MCF 10A (cell line): ENCODE results near the gene TNC. TPM values are rescaled to one million over a fixed set of nuclear protein-coding genes. Genes with fewer than 3 reads are reported as not detected.

Experiments
- BruUV-seq: library from RNA; stranded (reverse); fragments of 400-500 nt; replicated peaks from 2 replicates; lab custom pipeline; 2021; lab: Mats Ljungman, UMichigan
- CTCF ChIA-PET: fragments of 300-600 bp; sonication (Branson Sonifier 250); formaldehyde crosslinking; extraction: SDS; loops from one replicate; lab custom pipeline; 2021; ENCODE audit warnings: antibody characterized with exemption, inconsistent platforms; lab: Yijun Ruan, JAX
- POLR2A ChIA-PET: fragments of 300-600, 350-650 bp; sonication (Branson Sonifier 250); formaldehyde crosslinking; extraction: SDS; loops from one replicate; lab custom pipeline; 2020; ENCODE audit warnings: antibody characterized with exemption, inconsistent platforms; lab: Yijun Ruan, JAX
- DNase-seq: peaks from one replicate; pipeline ENCODE4 v3.0.0-alpha.2; 2018; ENCODE audit not compliant: unreplicated experiment
- H3K27ac Mint-ChIP-seq: one replicate; pipeline ENCODE4 v1.8.0; 2022; ENCODE audit warnings: mild to moderate bottlenecking, low read depth, mixed read lengths; ENCODE audit not compliant: unreplicated experiment
- H3K27me3 Mint-ChIP-seq: one replicate; pipeline ENCODE4 v1.8.0; 2022; ENCODE audit warnings: mixed read lengths; ENCODE audit not compliant: insufficient read depth, unreplicated experiment
- H3K36me3 Mint-ChIP-seq: one replicate; pipeline ENCODE4 v1.8.0; 2022; ENCODE audit warnings: mild to moderate bottlenecking, moderate library complexity, mixed read lengths; ENCODE audit not compliant: insufficient read depth, unreplicated experiment
- H3K4me1 Mint-ChIP-seq: one replicate; pipeline ENCODE4 v1.8.0; 2022; ENCODE audit warnings: mixed read lengths; ENCODE audit not compliant: insufficient read depth, unreplicated experiment
- H3K4me3 Mint-ChIP-seq: one replicate; pipeline ENCODE4 v1.8.0; 2022; ENCODE audit warnings: mild to moderate bottlenecking, moderate library complexity, mixed read lengths; ENCODE audit not compliant: unreplicated experiment
- H3K9me3 Mint-ChIP-seq: one replicate; pipeline ENCODE4 v1.8.0; 2022; ENCODE audit warnings: mixed read lengths; ENCODE audit not compliant: unreplicated experiment
- intact Hi-C: fragments of 100-400 bp; cut with micrococcal nuclease; formaldehyde crosslinking; loops from 2 replicates; pipeline ENCODE4 v1.14.1; 2022
- total RNA-seq: library from RNA; stranded (reverse); gene quantifications from 2 replicates; pipeline ENCODE4 v1.2.3, GENCODE V29; 2022
- TF ChIP-seq, protein P1 (sequence below): fragments of 200-600 bp; IDR thresholded peaks from one replicate; pipeline ENCODE4 v1.8.0; 2022; ENCODE audit warnings: antibody characterized with exemption, mild to moderate bottlenecking; ENCODE audit not compliant: unreplicated experiment

The TNC gene
- total RNA-seq, 1 experiment from 2014 or later: 49.8 TPM

DNA sequence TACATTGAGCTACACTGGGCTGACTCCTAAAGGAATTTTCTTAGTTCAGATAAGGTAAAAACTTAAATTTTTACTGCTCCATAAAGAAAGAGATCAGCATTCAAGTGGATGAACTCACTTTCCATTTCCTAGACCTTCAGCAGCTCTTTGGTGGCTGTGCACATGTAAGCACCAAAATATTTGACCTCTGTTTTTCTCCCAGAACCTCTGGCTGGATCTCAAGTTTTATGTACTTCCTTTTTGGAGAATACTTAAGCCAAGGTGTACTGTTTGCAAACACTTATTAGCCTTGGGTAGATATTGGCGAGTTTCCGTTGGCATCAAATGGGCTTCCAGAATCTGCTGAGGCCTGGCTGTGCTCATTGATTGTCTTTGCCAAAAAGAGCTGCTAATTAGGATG lies 10.3 kb downstream of the TNC start:
- H3K36me3 Mint-ChIP-seq: no peaks in the 10 kb centered on the region
- DNase-seq: no peak
- no TSS peak for BruUV-seq
- no peaks in the 10 kb centered on the region for H3K27me3 Mint-ChIP-seq
- H3K27ac Mint-ChIP-seq: no peak overlapping the region
- H3K4me1 Mint-ChIP-seq: peaks cover 26% of the 10 kb centered on the region
- TF ChIP-seq, protein P1, sequence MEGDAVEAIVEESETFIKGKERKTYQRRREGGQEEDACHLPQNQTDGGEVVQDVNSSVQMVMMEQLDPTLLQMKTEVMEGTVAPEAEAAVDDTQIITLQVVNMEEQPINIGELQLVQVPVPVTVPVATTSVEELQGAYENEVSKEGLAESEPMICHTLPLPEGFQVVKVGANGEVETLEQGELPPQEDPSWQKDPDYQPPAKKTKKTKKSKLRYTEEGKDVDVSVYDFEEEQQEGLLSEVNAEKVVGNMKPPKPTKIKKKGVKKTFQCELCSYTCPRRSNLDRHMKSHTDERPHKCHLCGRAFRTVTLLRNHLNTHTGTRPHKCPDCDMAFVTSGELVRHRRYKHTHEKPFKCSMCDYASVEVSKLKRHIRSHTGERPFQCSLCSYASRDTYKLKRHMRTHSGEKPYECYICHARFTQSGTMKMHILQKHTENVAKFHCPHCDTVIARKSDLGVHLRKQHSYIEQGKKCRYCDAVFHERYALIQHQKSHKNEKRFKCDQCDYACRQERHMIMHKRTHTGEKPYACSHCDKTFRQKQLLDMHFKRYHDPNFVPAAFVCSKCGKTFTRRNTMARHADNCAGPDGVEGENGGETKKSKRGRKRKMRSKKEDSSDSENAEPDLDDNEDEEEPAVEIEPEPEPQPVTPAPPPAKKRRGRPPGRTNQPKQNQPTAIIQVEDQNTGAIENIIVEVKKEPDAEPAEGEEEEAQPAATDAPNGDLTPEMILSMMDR: no peak
- ChIA-PET POLR2A (interaction anchor here (1.3 to 2.9 kb wide), 2 partner anchors 10 to 119 kb away, joined by 3 to 25 read pairs; partner anchors contain the start of gene TNC), CTCF (interaction anchor here (0.7 to 1.6 kb wide), 2 partner anchors 10 to 193 kb away, joined by 3 to 4 read pairs; partner anchors contain the start of gene TNC)
- H3K4me3 Mint-ChIP-seq: no peak overlapping the region
- H3K9me3 Mint-ChIP-seq: no peaks in the 10 kb centered on the region
- intact Hi-C loops: no loop called here

DNA sequence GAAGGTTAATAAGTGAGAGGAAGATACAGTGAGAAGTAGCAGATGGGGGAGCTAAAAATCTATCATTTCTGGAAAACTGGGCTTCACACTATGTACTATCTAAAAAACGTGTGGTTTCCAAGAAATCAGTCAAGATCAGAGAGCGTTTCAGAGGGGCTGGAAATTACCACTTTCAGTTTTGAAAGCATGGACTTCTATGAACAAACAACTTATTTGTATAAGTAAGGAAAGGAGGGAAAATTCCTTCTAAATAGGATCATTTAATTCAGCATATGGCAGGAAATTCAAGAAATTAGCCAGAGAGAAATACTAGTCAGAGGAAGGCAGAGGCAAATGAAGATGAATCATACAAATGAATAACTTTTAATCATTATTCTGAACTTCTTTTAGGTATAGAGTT lies 11.3 kb downstream of the TNC start:
- CTCF ChIA-PET: interaction anchor here (1.6 kb wide), 1 partner anchor 12 kb away, joined by 4 read pairs; the partner anchor contains the start of gene TNC
- DNase-seq: no peak
- Mint-ChIP-seq H3K4me3 (peak overlapping the region; percentile 21), H3K4me1 (peaks cover 26% of the 10 kb centered on the region), H3K9me3 (no peaks in the 10 kb centered on the region), H3K36me3 (no peaks in the 10 kb centered on the region), H3K27me3 (no peaks in the 10 kb centered on the region), H3K27ac (peak overlapping the region; percentile 85)
- POLR2A ChIA-PET: interaction anchor here (1.3 to 2.9 kb wide), 2 partner anchors 11 to 120 kb away, joined by 3 to 25 read pairs; partner anchors contain the start of gene TNC
- no TSS peak for BruUV-seq
- intact Hi-C loops: no loop called here
- TF ChIP-seq, protein P1: no peak

DNA sequence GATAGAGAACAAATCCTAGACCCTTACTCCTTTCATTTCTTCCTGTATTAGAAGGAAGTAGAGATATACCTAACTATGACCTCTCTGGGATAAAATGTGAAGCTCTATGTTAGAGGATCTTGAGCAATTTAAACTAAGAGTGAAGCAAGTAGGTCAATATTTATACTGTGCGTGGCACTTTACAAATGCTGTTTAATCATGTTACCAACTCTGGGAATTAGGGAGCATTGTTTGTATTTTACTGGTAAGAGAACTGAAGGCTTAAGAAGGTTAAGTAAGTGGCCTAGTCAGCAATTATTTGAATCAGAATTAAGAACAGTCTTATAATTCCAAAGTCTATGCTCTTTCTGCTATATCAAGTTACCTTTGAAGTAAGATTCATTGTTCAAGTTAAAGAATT lies 12.0 kb downstream of the TNC start:
- BruUV-seq: no TSS peak
- TF ChIP-seq, protein P1: no peak
- peak; percentile 61 for DNase-seq
- H3K27me3 Mint-ChIP-seq: no peaks in the 10 kb centered on the region
- no peaks in the 10 kb centered on the region for H3K9me3 Mint-ChIP-seq
- no peak overlapping the region for H3K4me3 Mint-ChIP-seq
- POLR2A ChIA-PET: interaction anchor here (1.0 to 2.9 kb wide), 4 partner anchors 11 to 71 kb away, joined by 3 to 25 read pairs (median 3); partner anchors contain the start of gene TNC
- CTCF ChIA-PET: interaction anchor here (0.9 kb wide), 1 partner anchor 91 kb away, joined by 5 read pairs; no protein-coding TSS in a partner anchor
- H3K36me3 Mint-ChIP-seq: no peaks in the 10 kb centered on the region
- intact Hi-C loops: no loop called here
- peak overlapping the region; percentile 85 for H3K27ac Mint-ChIP-seq
- peaks cover 26% of the 10 kb centered on the region for H3K4me1 Mint-ChIP-seq

DNA sequence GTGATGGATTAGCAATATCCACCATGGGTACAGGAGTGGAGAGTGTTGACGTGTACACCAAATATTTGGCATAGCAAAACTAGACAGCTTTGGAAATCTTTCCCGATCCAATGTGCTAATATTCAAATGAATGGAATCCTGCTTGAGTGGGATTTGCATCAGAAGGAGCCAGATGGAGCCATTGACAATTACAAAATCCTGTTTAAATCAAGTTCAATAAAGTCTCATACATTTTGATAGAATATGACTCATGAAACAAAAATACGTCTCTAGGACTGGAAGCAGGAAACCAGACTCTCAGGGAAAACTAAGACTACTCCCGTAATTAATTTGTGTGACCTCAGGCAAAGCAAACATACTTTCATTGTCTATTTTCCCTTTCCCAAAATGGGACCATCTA lies 13.0 kb downstream of the TNC start:
- Mint-ChIP-seq H3K4me3 (no peak overlapping the region), H3K9me3 (no peaks in the 10 kb centered on the region), H3K36me3 (no peaks in the 10 kb centered on the region), H3K27me3 (no peaks in the 10 kb centered on the region), H3K27ac (peak overlapping the region; percentile 85), H3K4me1 (peaks cover 26% of the 10 kb centered on the region)
- CTCF ChIA-PET: interaction anchor here (0.5 to 0.9 kb wide), 3 partner anchors 17 to 403 kb away, joined by 3 to 5 read pairs (median 4); no protein-coding TSS in a partner anchor
- TF ChIP-seq, protein P1: no peak
- no TSS peak for BruUV-seq
- POLR2A ChIA-PET: interaction anchor here (0.8 to 2.9 kb wide), 7 partner anchors 12 to 416 kb away, joined by 3 to 25 read pairs (median 3); partner anchors contain the start of gene TNC
- intact Hi-C loops: no loop called here
- DNase-seq: peak; percentile 26
